ENCODE measurements around the gene KIN. TPM values are rescaled to one million over a fixed set of nuclear protein-coding genes. Genes with fewer than 3 reads are reported as not detected.
"Not testable (repeated sequence)": the region's sequence is repeated elsewhere in the genome, so short reads cannot be mapped to it uniquely, and the experiment has no call there.

KIN gene
- total RNA-seq, 1 experiment from 2014 or later: 15.8 TPM

- no peak for DNase-seq (ENCODE audit: low read depth in 1 of 2, low spot score in 2 of 2)
- Histone ChIP-seq H3K9me3 (replicated peaks) (no peaks in the 10 kb centered on the region), H3K27ac (no peak overlapping the region), H3K36me3 (peaks cover 36% of the 10 kb centered on the region), H3K4me1 (replicated peaks) (peaks cover 11% of the 10 kb centered on the region; the same call in 1 of the 2 replicates), H3K4me3 (peak overlapping the region; percentile 84), H3K27me3 (replicated peaks) (no peaks in the 10 kb centered on the region)
These were observed 1.4 kb downstream of the KIN start for GRCh38 chr10:7786430-7786829.

DNA sequence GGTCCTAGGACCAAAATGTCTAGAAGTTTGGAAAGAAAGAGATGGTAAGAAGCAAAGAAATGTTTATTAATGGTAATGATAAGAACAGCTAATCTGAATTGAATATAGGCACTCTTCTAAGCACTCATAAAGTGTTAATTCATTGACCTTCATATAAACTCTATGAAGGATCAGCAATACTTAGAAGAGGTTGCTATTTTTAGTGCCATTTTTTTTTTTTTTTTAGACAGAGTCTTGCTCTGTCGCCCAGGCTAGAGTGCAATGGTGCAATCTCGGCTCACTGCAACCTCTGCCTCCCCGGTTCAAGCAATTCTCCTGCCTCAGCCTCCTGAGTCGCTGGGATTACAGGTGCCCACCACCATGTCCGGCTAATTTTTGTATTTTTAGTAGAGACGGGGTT, 5.6 kb downstream of the KIN start:
- not testable (repeated sequence) for H3K4me1 ChIP-seq (replicated peaks); DNase-seq (ENCODE audit: low read depth in 1 of 2, low spot score in 2 of 2); H3K4me3 ChIP-seq; H3K27me3 ChIP-seq (replicated peaks); H3K27ac ChIP-seq; H3K9me3 ChIP-seq (replicated peaks)
- peaks cover 62% of the 10 kb centered on the region for H3K36me3 ChIP-seq

GRCh38 chr10:7776777-7777176, 11.0 kb downstream of the KIN start:
- no peaks in the 10 kb centered on the region for H3K27me3 ChIP-seq (replicated peaks)
- no peak overlapping the region for H3K4me3 ChIP-seq
- H3K4me1 ChIP-seq (replicated peaks): no peaks in the 10 kb centered on the region
- H3K36me3 ChIP-seq: peaks cover 77% of the 10 kb centered on the region
- no peaks in the 10 kb centered on the region for H3K9me3 ChIP-seq (replicated peaks)
- no peak for DNase-seq (ENCODE audit: low read depth in 1 of 2, low spot score in 2 of 2)
- H3K27ac ChIP-seq: no peak overlapping the region

DNA sequence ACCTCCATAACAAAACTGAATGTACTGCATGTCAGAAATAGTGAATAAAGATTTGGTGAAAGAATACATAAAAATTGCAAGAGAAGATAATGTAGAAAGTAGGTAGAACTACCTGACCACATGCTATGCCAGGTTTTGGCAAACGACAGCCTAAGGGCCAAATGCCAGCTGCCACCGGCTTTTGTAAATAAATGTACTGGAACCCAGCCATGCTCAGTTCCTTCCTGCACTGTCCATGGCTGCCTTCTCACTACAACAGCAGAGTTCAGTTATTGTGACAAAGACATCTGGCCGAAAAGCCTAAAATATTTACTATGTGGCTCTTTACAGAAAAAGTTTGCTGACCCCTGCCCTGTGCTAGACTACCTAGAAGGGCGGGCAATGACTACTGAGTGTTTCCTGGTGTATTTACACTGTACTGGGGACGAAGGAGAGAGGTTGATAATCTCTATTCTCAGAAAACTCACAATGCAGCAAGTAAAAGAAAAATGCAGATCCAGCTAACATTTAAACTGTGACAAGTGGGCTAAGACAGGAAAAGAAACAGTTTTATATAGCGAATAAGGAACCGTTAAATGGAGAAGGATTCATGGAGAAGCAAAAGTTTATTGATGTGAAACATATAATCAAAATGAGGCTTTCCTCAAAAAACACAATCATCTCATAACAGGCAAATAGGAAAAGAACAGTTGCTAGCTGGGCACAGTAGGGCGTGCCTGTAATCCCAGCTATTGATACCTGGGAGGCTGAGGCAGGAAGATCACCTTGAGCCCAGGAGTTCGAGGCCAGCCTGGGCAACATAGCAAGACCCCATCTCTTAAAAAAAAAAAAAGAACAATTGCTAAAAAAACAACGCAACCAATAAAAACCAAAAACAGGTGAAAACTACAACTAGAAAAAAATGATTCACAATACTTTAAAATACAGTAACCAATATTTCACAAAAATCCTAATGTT, 13.7 kb downstream of the KIN start:
- H3K9me3 ChIP-seq (replicated peaks): no peaks in the 10 kb centered on the region
- H3K4me1 ChIP-seq (replicated peaks): no peaks in the 10 kb centered on the region
- DNase-seq (ENCODE audit: low read depth in 1 of 2, low spot score in 2 of 2): no peak
- no peak overlapping the region for H3K4me3 ChIP-seq
- H3K36me3 ChIP-seq: peaks cover 79% of the 10 kb centered on the region
- H3K27me3 ChIP-seq (replicated peaks): no peaks in the 10 kb centered on the region
- no peak overlapping the region for H3K27ac ChIP-seq

DNA sequence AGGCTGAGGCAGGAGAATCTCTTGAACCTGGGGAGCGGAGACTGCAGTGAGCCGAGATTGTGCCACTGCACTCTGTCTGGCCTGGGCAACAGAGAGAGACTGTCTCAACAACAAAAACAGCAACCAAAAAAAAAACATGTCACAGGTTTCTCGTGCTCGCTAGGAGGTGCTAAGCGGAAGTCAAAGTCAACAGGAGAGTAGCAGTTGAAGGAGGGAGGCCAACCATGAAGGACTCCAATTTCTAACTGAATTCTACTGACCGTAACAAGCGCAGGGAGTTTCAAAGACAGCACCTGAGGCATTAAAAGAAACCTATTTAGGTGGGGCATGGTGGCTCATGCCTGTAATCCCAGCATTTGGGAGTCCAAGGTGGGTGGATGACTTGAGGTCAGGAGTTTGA, 19.4 kb downstream of the KIN start:
- no peak overlapping the region for H3K4me3 ChIP-seq
- H3K36me3 ChIP-seq: peaks cover 85% of the 10 kb centered on the region
- no peaks in the 10 kb centered on the region for H3K4me1 ChIP-seq (replicated peaks)
- H3K27ac ChIP-seq: no peak overlapping the region
- H3K27me3 ChIP-seq (replicated peaks): no peaks in the 10 kb centered on the region
- no peaks in the 10 kb centered on the region for H3K9me3 ChIP-seq (replicated peaks)
- no peak for DNase-seq (ENCODE audit: low read depth in 1 of 2, low spot score in 2 of 2)

DNA sequence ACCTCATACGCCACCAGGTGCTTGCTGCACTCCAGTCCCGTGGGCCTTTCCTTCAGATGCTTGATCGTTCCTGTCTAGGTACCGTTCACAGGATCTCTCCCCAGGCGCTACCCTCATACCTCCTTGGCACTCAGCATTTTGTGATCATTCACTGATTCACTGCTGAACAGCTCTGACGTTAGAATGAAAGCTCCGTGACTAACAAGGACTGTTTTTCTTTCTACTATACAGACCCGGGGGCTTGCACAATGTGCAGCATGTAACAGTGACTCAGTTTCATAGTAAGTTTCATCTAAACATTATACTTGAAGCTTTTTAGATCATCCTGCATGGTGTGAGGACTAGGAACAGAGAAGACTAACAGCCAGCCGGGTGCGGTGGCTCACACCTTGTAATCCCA, 20.6 kb downstream of the KIN start:
- Histone ChIP-seq H3K4me3 (no peak overlapping the region), H3K4me1 (replicated peaks) (no peaks in the 10 kb centered on the region), H3K36me3 (peaks cover 88% of the 10 kb centered on the region), H3K27ac (no peak overlapping the region), H3K27me3 (replicated peaks) (no peaks in the 10 kb centered on the region), H3K9me3 (replicated peaks) (no peaks in the 10 kb centered on the region)
- no peak for DNase-seq (ENCODE audit: low read depth in 1 of 2, low spot score in 2 of 2)

DNA sequence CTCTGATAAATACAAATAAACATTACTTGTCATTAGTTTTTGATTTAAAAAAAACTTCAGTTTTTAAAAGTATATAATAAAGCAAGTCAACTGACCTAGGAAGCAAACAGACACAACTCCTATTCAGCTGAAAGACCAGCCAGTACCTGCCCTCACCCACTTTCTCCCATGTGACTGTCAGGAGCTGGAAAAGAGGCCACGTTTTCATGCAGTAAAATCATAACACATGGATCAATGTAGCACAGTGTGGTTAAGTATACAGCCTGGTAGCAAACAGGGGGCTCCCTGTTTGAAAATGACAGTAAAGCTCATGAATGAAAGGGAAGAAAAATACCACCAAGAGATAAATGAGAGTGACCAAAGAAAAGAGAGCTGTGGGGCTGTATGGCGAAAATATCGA, 21.6 kb downstream of the KIN start:
- DNase-seq (ENCODE audit: low read depth in 1 of 2, low spot score in 2 of 2): no peak
- no peak overlapping the region for H3K27ac ChIP-seq

GRCh38 chr10:7763929-7764328, 23.9 kb downstream of the KIN start:
- DNase-seq (ENCODE audit: low read depth in 1 of 2, low spot score in 2 of 2): no peak

More for the DNA sequence above, 21.6 kb downstream of the KIN start:
- no peaks in the 10 kb centered on the region for H3K4me1 ChIP-seq (replicated peaks)
- no peaks in the 10 kb centered on the region for H3K27me3 ChIP-seq (replicated peaks)
- H3K4me3 ChIP-seq: no peak overlapping the region
- peaks cover 91% of the 10 kb centered on the region for H3K36me3 ChIP-seq
- H3K9me3 ChIP-seq (replicated peaks): no peaks in the 10 kb centered on the region

GRCh38 chr10:7756360-7756992, 31.3 kb downstream of the KIN start:
- DNase-seq (ENCODE audit: low read depth in 1 of 2, low spot score in 2 of 2): no peak
- H3K4me3 ChIP-seq: no peak overlapping the region
- no peaks in the 10 kb centered on the region for H3K9me3 ChIP-seq (replicated peaks)
- no peak overlapping the region for H3K27ac ChIP-seq
- no peaks in the 10 kb centered on the region for H3K27me3 ChIP-seq (replicated peaks)
- peaks cover 71% of the 10 kb centered on the region for H3K36me3 ChIP-seq
- H3K4me1 ChIP-seq (replicated peaks): no peaks in the 10 kb centered on the region

More at GRCh38 chr10:7763929-7764328, 23.9 kb downstream of the KIN start:
- peaks cover 89% of the 10 kb centered on the region for H3K36me3 ChIP-seq
- no peaks in the 10 kb centered on the region for H3K9me3 ChIP-seq (replicated peaks)
- H3K27ac ChIP-seq: no peak overlapping the region
- no peaks in the 10 kb centered on the region for H3K27me3 ChIP-seq (replicated peaks)
- H3K4me1 ChIP-seq (replicated peaks): no peaks in the 10 kb centered on the region
- no peak overlapping the region for H3K4me3 ChIP-seq

DNA sequence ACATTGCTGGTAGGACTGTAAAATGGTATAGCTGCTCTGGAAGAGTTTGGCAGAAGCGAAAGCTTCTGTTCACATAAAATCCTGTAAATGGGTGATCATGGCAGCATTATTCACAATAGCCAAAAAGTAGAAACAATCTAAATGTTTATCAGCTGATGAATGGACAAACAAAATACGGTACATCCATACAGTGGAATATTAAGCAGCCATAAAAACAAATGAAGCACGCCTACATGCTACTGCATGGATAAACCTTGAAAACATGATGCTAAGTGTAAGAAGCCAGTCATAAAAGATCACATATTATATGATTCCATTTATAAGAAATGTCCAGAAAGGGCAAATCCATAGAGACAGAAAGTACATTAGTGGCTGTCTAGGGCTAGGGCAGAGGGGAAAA, 32.7 kb downstream of the KIN start:
- no peak for DNase-seq (ENCODE audit: low read depth in 1 of 2, low spot score in 2 of 2)
- Histone ChIP-seq H3K36me3 (peaks cover 61% of the 10 kb centered on the region), H3K27me3 (replicated peaks) (no peaks in the 10 kb centered on the region)

GRCh38 chr10:7752251-7752650, 35.5 kb downstream of the KIN start:
- Histone ChIP-seq H3K27ac (no peak overlapping the region), H3K9me3 (replicated peaks) (no peaks in the 10 kb centered on the region), H3K27me3 (replicated peaks) (no peaks in the 10 kb centered on the region), H3K4me1 (replicated peaks) (no peaks in the 10 kb centered on the region), H3K4me3 (no peak overlapping the region), H3K36me3 (peaks cover 41% of the 10 kb centered on the region)
- no peak for DNase-seq (ENCODE audit: low read depth in 1 of 2, low spot score in 2 of 2)

More for the DNA sequence above, 32.7 kb downstream of the KIN start:
- Histone ChIP-seq H3K4me3 (no peak overlapping the region), H3K27ac (no peak overlapping the region), H3K4me1 (replicated peaks) (no peaks in the 10 kb centered on the region), H3K9me3 (replicated peaks) (no peaks in the 10 kb centered on the region)

DNA sequence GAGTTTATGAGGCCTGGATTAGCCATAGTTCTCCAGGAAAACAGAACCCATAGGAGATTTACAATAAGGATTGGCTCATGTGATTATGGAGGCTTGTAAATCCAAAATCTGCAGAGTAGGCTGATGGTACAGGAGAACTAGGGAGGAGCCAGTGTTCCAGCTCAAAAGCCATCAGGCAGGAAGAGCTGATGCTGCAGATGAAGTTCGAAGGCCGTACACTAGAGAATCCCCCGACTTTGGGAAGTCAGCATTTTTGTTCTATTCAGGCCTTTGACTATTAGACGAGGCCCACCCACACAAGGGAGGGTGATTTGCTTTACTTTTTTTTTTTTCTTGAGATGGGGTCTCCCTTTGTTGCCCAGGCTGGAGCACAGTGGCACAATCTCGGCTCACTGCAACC, 37.6 kb downstream of the KIN start:
- peaks cover 25% of the 10 kb centered on the region for H3K36me3 ChIP-seq
- no peak for DNase-seq (ENCODE audit: low read depth in 1 of 2, low spot score in 2 of 2)
- no peaks in the 10 kb centered on the region for H3K9me3 ChIP-seq (replicated peaks)
- H3K4me1 ChIP-seq (replicated peaks): no peaks in the 10 kb centered on the region
- no peaks in the 10 kb centered on the region for H3K27me3 ChIP-seq (replicated peaks)
- no peak overlapping the region for H3K4me3 ChIP-seq
- no peak overlapping the region for H3K27ac ChIP-seq

- H3K27me3 ChIP-seq (replicated peaks); H3K27ac ChIP-seq; H3K9me3 ChIP-seq (replicated peaks); H3K4me1 ChIP-seq (replicated peaks); DNase-seq (ENCODE audit: low read depth in 1 of 2, low spot score in 2 of 2); H3K4me3 ChIP-seq: not testable (repeated sequence)
- H3K36me3 ChIP-seq: peaks cover 19% of the 10 kb centered on the region
These were observed 39.2 kb downstream of the KIN start for GRCh38 chr10:7748637-7749036.

GRCh38 chr10:7744307-7744706, 43.5 kb downstream of the KIN start:
- no peak overlapping the region for H3K27ac ChIP-seq
- H3K36me3 ChIP-seq: no peaks in the 10 kb centered on the region
- DNase-seq (ENCODE audit: low read depth in 1 of 2, low spot score in 2 of 2): no peak
- H3K9me3 ChIP-seq (replicated peaks): no peaks in the 10 kb centered on the region
- no peaks in the 10 kb centered on the region for H3K4me1 ChIP-seq (replicated peaks)
- H3K27me3 ChIP-seq (replicated peaks): no peaks in the 10 kb centered on the region
- H3K4me3 ChIP-seq: no peak overlapping the region
